Thyroid gland (tissue), 4 donors: ENCODE measurements around the gene ID4. TPM values are rescaled to one million over a fixed set of nuclear protein-coding genes. Genes with fewer than 3 reads are reported as not detected.

Experiments used
- DNase-seq, 2 donors: peaks; one replicate each; pipeline ENCODE4 v3.0.0-alpha.2; 2019
- H3K27ac ChIP-seq, 3 donors: fragments of 200-600 bp; sonication (generic); 1 replicate in 2 of 3; 2 replicates in 1 of 3; pipeline ENCODE4 v1.5.1; 2016 to 2019; ENCODE audit warnings: mild to moderate bottlenecking in 1 of 3, moderate library complexity in 1 of 3
- H3K27me3 ChIP-seq: fragments of 200-600 bp; sonication (generic); one replicate; pipeline ENCODE4 v1.5.1; 2019
- H3K36me3 ChIP-seq, 2 donors: fragments of 200-600 bp; sonication (generic); one replicate each; pipeline ENCODE4 v1.5.1; 2016 to 2019
- H3K4me1 ChIP-seq, 2 donors: fragments of 200-600 bp; sonication (generic); one replicate each; pipeline ENCODE4 v1.5.1; 2017 to 2019
- H3K4me3 ChIP-seq, 3 donors: fragments of 200-600 bp; sonication (generic); replicated peaks in 1 of 3; 1 replicate in 2 of 3; 2 replicates in 1 of 3; pipeline ENCODE4 v1.5.1; 2016; ENCODE audit warnings: mild to moderate bottlenecking in 1 of 3
- H3K9me3 ChIP-seq: fragments of 200-600 bp; sonication (generic); one replicate; pipeline ENCODE4 v1.5.1; 2017
- CTCF ChIP-seq, 6 experiments: fragments of 200-600 bp in 3 of 6; fragments of 450-650 bp in 3 of 6; sonication (generic) in 3 of 6; IDR thresholded peaks; one replicate each; pipeline ENCODE4 v1.5.1; 2016 to 2019; ENCODE audit warnings: antibody characterized with exemption in 6 of 6, mild to moderate bottlenecking in 2 of 6, inconsistent platforms in 1 of 6, moderate library complexity in 1 of 6
- POLR2A ChIP-seq, 2 donors: fragments of 450-650 bp; IDR thresholded peaks; one replicate each; pipeline ENCODE4 v1.6.1; 2017; ENCODE audit warnings: antibody characterized with exemption in 2 of 2, mild to moderate bottlenecking in 2 of 2, moderate library complexity in 1 of 2
- WGBS, 2 donors: methylation state at CpG; one replicate each; pipeline ENCODE4 v1.1.5; 2017; 5-methylcytosine and 5-hydroxymethylcytosine counted together
- intact Hi-C: fragments of 100-400 bp; cut with DNase I; formaldehyde crosslinking; loops from one replicate; pipeline ENCODE4 v1.15.1; 2023
- total RNA-seq, 4 donors: library from RNA; depleted of rRNA; stranded (reverse); fragments of >200 nt; gene quantifications; one replicate each; pipeline ENCODE4 v1.2.3, GENCODE V29; 2016

Gene ID4
- total RNA-seq, 4 donors from 2014 or later: 333 to 768 (median 629) TPM

- Histone ChIP-seq H3K4me3 (no peak overlapping the region), H3K9me3 (no peaks in the 10 kb centered on the region), H3K36me3 (no peaks in the 10 kb centered on the region), H3K4me1 (peaks cover 45 to 50% of the 10 kb centered on the region in 2 donors), H3K27ac (peak overlapping the region; percentile 89 to 93 (median 89)), H3K27me3 (no peaks in the 10 kb centered on the region)
- intact Hi-C loops: no loop called here
- DNase-seq: no peak
- WGBS, 2 donors: 59 to 73% methylated on average over 2 of the region's 2 CpGs
- TF ChIP-seq POLR2A (IDR thresholded peaks at IDR 0.05) (peak in 1 of 2 donors; percentile 27), CTCF (IDR thresholded peaks at IDR 0.05) (no peak)
These were observed 11.4 kb downstream of the ID4 start for GRCh38 chr6:19848465-19849029.

GRCh38 chr6:19849196-19849595, 12.0 kb downstream of the ID4 start:
- Histone ChIP-seq H3K9me3 (no peaks in the 10 kb centered on the region), H3K27me3 (no peaks in the 10 kb centered on the region), H3K36me3 (no peaks in the 10 kb centered on the region), H3K4me1 (peaks cover 43 to 49% of the 10 kb centered on the region in 2 donors), H3K27ac (peak overlapping the region; percentile 89 to 93 (median 89)), H3K4me3 (no peak overlapping the region)
- DNase-seq: no peak
- WGBS, 2 donors: 44 to 59% methylated on average over 3 of the region's 3 CpGs
- intact Hi-C loops: no loop called here
- TF ChIP-seq CTCF (IDR thresholded peaks at IDR 0.05) (no peak), POLR2A (IDR thresholded peaks at IDR 0.05) (no peak)

GRCh38 chr6:19849755-19850154, 12.6 kb downstream of the ID4 start:
- Histone ChIP-seq H3K36me3 (no peaks in the 10 kb centered on the region), H3K27me3 (no peaks in the 10 kb centered on the region), H3K9me3 (no peaks in the 10 kb centered on the region), H3K4me3 (no peak overlapping the region), H3K4me1 (peaks cover 37 to 48% of the 10 kb centered on the region in 2 donors), H3K27ac (peak overlapping the region; percentile 89 to 93 (median 89))
- intact Hi-C loops: no loop called here
- DNase-seq: peak; percentile 64 to 69
- TF ChIP-seq CTCF (IDR thresholded peaks at IDR 0.05) (no peak), POLR2A (IDR thresholded peaks at IDR 0.05) (peak in 1 of 2 donors; percentile 53)
- 23 to 27% methylated on average over 4 of the region's 4 CpGs for WGBS, 2 donors

- Histone ChIP-seq H3K9me3 (no peaks in the 10 kb centered on the region), H3K36me3 (no peaks in the 10 kb centered on the region), H3K27me3 (no peaks in the 10 kb centered on the region), H3K4me3 (no peak overlapping the region), H3K4me1 (peaks cover 34 to 42% of the 10 kb centered on the region in 2 donors), H3K27ac (peak overlapping the region; percentile 89 to 93 (median 89))
- peak; percentile 68 to 98 (median 92) for TF ChIP-seq CTCF (IDR thresholded peaks at IDR 0.05)
- TF ChIP-seq POLR2A (IDR thresholded peaks at IDR 0.05): peak in 1 of 2 donors; percentile 47
- intact Hi-C loops: no loop called here
- DNase-seq: peak; percentile 60 to 67
- 17 to 23% methylated on average over 10 of the region's 10 CpGs for WGBS, 2 donors
These were observed 14.3 kb downstream of the ID4 start for GRCh38 chr6:19851241-19852089.

GRCh38 chr6:19852090-19852457, 14.9 kb downstream of the ID4 start:
- H3K4me1 ChIP-seq: peaks cover 34 to 42% of the 10 kb centered on the region in 2 donors
- no peaks in the 10 kb centered on the region for H3K36me3 ChIP-seq
- peak overlapping the region in 2 of 3 donors; percentile 89 to 93 for H3K27ac ChIP-seq
- no peak overlapping the region for H3K4me3 ChIP-seq
- TF ChIP-seq POLR2A (IDR thresholded peaks at IDR 0.05) (no peak), CTCF (IDR thresholded peaks at IDR 0.05) (no peak)
- WGBS, 2 donors: 95 to 96% methylated on average over 2 of the region's 2 CpGs
- intact Hi-C loops: no loop called here
- no peak for DNase-seq
- H3K27me3 ChIP-seq: no peaks in the 10 kb centered on the region
- no peaks in the 10 kb centered on the region for H3K9me3 ChIP-seq
